Muscle layer of duodenum (tissue), 2 donors: ENCODE data around the gene NDUFA6.
"Not testable (repeated sequence)": the region's sequence is repeated elsewhere in the genome, so short reads cannot be mapped to it uniquely, and the experiment has no call there.

Source experiments
- H3K27ac ChIP-seq: one replicate; pipeline ENCODE4 v1.7.0; 2013; ENCODE audit warnings: mild to moderate bottlenecking, low read length
- H3K27me3 ChIP-seq: one replicate; pipeline ENCODE4 v1.7.0; 2013; ENCODE audit warnings: low read depth, mild to moderate bottlenecking, control low read depth, low read length
- H3K36me3 ChIP-seq, 2 donors: one replicate each; pipeline ENCODE4 v1.7.0; 2013; ENCODE audit warnings: low read length in 2 of 2, control low read depth in 1 of 2, mild to moderate bottlenecking in 1 of 2; ENCODE audit not compliant: insufficient read depth in 2 of 2, control insufficient read depth in 1 of 2
- H3K4me1 ChIP-seq, 2 donors: one replicate each; pipeline ENCODE4 v1.7.0; 2013; ENCODE audit warnings: low read length in 2 of 2, mild to moderate bottlenecking in 2 of 2, control low read depth in 1 of 2, moderate library complexity in 1 of 2; ENCODE audit not compliant: insufficient read depth in 2 of 2, control insufficient read depth in 1 of 2
- H3K4me3 ChIP-seq, 2 donors: one replicate each; pipeline ENCODE4 v1.7.0; 2013; ENCODE audit warnings: low read length in 2 of 2, low read depth in 1 of 2, mild to moderate bottlenecking in 1 of 2
- H3K9me3 ChIP-seq, 2 donors: one replicate each; pipeline ENCODE4 v1.7.0; 2013; ENCODE audit warnings: low read length in 2 of 2, control low read depth in 1 of 2, mild to moderate bottlenecking in 1 of 2; ENCODE audit not compliant: control insufficient read depth in 1 of 2
- donor health status: healthy.

Gene NDUFA6

GRCh38 chr22:42130182-42130581 is 39.6 kb upstream of the NDUFA6 start:
- not testable (repeated sequence) for H3K4me1 ChIP-seq, H3K4me3 ChIP-seq, H3K36me3 ChIP-seq, H3K27ac ChIP-seq, H3K9me3 ChIP-seq, H3K27me3 ChIP-seq

GRCh38 chr22:42128776-42129694 is 38.5 kb upstream of the NDUFA6 start:
- H3K27ac ChIP-seq, H3K9me3 ChIP-seq, H3K4me1 ChIP-seq, H3K27me3 ChIP-seq, H3K4me3 ChIP-seq, H3K36me3 ChIP-seq: not testable (repeated sequence)

GRCh38 chr22:42128007-42128406 is 37.4 kb upstream of the NDUFA6 start:
- H3K27me3 ChIP-seq, H3K4me1 ChIP-seq, H3K27ac ChIP-seq, H3K4me3 ChIP-seq, H3K36me3 ChIP-seq, H3K9me3 ChIP-seq: not testable (repeated sequence)

DNA sequence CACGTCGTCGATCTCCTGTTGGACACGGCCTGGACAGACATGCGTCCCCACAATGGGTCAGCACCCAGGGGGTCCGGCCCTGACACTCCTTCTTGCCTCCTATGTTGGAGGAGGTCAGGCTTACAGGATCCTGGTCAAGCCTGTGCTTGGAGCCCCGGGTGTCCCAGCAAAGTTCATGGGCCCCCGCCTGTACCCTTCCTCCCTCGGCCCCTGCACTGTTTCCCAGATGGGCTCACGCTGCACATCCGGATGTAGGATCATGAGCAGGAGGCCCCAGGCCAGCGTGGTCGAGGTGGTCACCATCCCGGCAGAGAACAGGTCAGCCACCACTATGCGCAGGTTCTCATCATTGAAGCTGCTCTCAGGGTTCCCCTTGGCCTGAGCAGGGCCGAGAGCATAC is 37.0 kb upstream of the NDUFA6 start:
- Histone ChIP-seq H3K9me3 (peaks cover 0 to 4% of the 10 kb centered on the region in 2 donors), H3K36me3 (no peaks in the 10 kb centered on the region), H3K4me1 (no peaks in the 10 kb centered on the region), H3K27ac (no peak overlapping the region), H3K27me3 (no peaks in the 10 kb centered on the region), H3K4me3 (no peak overlapping the region)

DNA sequence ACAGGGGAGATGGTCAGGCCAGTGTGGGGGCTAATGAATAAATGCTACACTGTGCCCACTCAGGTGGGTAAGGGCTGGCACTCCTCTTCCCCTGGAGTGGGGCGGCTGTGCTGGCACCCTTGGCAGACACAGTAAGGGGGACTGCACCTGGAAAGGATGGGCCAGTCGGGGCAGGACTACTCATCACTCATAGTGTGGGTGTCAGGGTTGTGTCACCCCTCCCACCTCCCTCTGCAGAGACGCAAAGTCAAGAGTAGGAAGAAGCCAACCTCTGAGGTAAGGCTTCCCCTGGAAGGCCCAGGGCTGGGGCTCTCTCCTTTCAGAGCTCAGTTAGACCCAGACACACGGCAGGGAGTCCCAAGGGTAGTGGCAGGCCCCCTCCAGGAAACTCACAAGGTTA is 33.0 kb upstream of the NDUFA6 start:
- not testable (repeated sequence) for H3K27me3 ChIP-seq, H3K27ac ChIP-seq, H3K9me3 ChIP-seq, H3K4me3 ChIP-seq, H3K36me3 ChIP-seq, H3K4me1 ChIP-seq

DNA sequence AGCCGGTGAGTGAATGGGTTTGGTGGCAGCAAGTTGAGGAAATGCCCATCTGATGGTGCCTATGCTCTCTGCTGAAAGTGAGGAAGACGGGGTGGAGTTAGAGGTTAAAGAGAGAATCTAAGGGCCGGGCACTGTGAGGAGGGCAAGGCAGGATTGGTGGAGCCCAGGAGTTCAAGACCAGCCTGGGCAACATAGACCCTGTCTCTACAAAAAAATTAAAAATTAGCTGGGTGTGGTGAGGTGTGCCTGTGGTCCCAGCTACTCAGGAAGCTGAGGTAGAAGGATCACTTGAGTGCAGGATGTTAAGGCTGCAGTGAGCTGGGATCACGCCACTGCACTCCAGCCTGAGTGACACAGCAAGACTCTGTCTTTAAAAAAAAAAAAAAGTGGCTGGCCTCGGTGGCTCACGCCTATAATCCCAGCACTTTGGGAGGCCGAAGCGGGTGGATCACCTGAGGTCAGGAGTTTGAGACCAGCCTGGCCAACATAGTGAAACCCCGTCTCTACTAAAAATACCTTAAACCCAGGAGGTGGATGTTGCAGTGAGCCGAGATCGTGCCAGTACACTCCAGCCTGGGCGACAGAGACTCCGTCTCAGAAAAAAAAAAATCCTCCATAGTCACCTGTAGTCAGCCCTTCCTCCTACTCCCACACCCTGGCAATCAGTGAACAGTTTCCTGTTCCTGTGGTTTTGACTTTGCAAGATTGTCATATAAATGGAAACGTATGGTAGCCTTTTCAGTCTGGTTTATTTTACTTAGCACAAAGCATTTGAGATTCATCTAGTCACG is 29.9 kb upstream of the NDUFA6 start:
- not testable (repeated sequence) for H3K9me3 ChIP-seq, H3K4me1 ChIP-seq, H3K27me3 ChIP-seq, H3K27ac ChIP-seq, H3K36me3 ChIP-seq, H3K4me3 ChIP-seq

DNA sequence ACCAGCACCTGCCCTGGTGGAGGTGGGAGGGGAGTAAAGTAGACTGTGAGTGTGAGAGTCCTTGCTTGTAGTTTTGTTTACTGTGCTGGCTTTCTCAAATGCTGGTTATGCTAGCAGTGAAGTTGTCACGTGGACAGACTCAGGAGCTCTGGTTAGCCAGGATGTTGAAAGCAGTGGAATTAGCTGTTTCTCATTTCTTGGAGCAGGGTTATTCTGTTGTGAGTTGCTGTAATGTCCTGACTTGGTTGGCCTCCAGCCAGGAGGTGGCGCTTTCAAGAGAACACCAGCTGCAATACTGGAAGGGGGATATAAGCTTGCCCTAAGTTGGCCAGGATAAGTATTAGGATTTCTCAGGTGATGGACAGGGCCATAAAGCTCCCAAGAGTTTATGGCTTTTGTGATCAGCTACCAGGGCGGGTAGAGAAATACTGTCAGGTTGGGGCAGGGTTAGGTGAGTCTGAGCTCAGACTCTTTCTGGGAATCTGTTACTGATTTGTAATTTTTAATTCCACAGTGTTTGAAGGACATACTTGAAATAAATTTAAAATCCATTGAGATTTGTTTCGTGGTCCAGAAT is 26.4 kb upstream of the NDUFA6 start:
- no peak overlapping the region for H3K27ac ChIP-seq
- no peak overlapping the region for H3K4me3 ChIP-seq
- H3K27me3 ChIP-seq: no peaks in the 10 kb centered on the region
- peaks cover 4 to 7% of the 10 kb centered on the region in 2 donors for H3K36me3 ChIP-seq
- peaks cover 10 to 11% of the 10 kb centered on the region in 2 donors for H3K9me3 ChIP-seq
- H3K4me1 ChIP-seq: no peaks in the 10 kb centered on the region

GRCh38 chr22:42115420-42115830 is 24.9 kb upstream of the NDUFA6 start:
- H3K27me3 ChIP-seq, H3K4me1 ChIP-seq: not testable (repeated sequence)
- H3K9me3 ChIP-seq: peaks cover 10 to 11% of the 10 kb centered on the region in 2 donors

GRCh38 chr22:42114721-42115120 is 24.1 kb upstream of the NDUFA6 start:
- Histone ChIP-seq H3K4me1 (no peaks in the 10 kb centered on the region), H3K4me3 (no peak overlapping the region), H3K27me3 (no peaks in the 10 kb centered on the region), H3K9me3 (peaks cover 10 to 11% of the 10 kb centered on the region in 2 donors), H3K27ac (no peak overlapping the region), H3K36me3 (peaks cover 4 to 7% of the 10 kb centered on the region in 2 donors)

More at GRCh38 chr22:42115420-42115830, 24.9 kb upstream of the NDUFA6 start:
- H3K36me3 ChIP-seq, H3K27ac ChIP-seq, H3K4me3 ChIP-seq: not testable (repeated sequence)

GRCh38 chr22:42112793-42113192 is 22.2 kb upstream of the NDUFA6 start:
- not testable (repeated sequence) for H3K27ac ChIP-seq, H3K27me3 ChIP-seq, H3K4me1 ChIP-seq, H3K4me3 ChIP-seq, H3K36me3 ChIP-seq
- H3K9me3 ChIP-seq: peaks cover 10 to 11% of the 10 kb centered on the region in 2 donors

- H3K27ac ChIP-seq: no peak overlapping the region
- no peaks in the 10 kb centered on the region for H3K27me3 ChIP-seq
- no peaks in the 10 kb centered on the region for H3K4me1 ChIP-seq
- H3K9me3 ChIP-seq: peaks cover 10 to 11% of the 10 kb centered on the region in 2 donors
- no peak overlapping the region for H3K4me3 ChIP-seq
- peaks cover 4 to 7% of the 10 kb centered on the region in 2 donors for H3K36me3 ChIP-seq
Measured at GRCh38 chr22:42111798-42112197, 21.2 kb upstream of the NDUFA6 start.
